NCI-H82 treated with DMSO at 0.1 percent for 48 hours (cell line): ENCODE data around the gene NFYA.

Source experiments
- DNase-seq: peaks from one replicate; lab custom pipeline; 2025; ENCODE audit not compliant: unreplicated experiment; lab: John Stamatoyannopoulos, UW

Gene NFYA

DNA sequence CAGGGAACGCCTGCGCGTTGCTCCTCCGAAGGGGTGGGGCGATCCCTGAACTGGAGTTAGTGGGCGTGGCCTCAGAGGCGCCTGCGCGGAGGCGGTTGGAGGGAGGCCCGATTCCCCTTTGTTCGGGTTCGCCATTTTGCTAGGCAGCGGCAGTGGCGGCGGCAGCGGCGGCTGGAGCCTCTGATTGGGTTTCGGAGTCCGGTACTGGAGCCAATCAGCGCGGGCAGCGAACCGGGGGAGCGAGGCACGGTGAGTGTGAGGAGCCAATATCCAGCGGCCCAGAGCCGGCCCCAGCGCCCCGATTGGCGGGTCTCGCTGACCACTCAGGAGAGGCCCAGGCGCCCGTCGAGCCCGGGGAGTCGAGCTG lies at the start of gene NFYA:
TSS of gene NFYA (plus strand) at position 139 of the 367 bp plus-strand sequence. CDS start 6,116 bp downstream, outside the sequence.
- DNase-seq: no peak

DNA sequence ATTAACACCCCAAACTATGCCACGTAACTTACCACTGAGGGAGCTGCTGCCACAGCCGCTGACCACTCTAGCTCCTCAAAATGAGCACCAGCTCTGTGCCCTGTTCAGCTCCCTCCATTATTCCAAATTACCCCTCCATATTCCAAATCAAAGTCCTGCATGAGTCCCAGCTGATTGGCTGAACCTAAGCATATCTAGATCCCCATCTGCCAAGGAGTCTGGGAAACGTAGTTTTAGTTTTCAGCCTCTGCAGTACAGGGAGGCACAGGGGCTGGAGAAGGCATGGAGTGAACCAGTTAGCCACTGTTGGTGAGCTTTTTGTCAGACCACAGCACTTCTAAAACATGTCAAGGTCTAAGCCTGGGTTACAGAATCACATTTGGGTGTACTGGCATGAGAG lies 49.7 kb upstream of the NFYA start:
- no peak for DNase-seq

DNA sequence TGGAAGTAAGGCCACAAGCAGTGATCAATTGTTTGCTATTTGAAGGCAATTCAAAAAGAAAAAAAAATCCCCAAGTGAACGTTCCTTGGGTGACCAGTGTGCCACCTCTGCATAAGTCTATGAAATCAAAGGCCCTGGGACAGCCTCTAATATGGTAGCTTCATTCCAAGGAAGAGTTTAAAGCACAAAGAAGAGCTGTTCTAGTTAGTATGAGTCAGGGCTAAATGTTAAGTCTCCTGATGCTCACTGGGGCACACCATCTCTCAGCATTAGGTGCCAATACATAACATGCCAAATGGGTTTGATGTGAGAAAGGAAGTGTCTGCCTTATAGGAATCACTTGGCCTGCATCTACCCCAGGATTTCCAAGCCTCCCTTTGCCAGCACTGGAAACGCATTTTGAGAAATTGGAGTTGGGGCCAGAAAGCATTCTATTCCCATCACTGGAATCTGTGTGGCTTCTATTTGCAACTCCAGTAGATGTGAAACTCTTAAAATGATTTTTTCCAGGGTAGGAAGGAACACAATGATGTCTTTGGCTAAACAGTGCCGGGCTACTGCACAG lies 46.7 kb upstream of the NFYA start:
- no peak for DNase-seq

DNA sequence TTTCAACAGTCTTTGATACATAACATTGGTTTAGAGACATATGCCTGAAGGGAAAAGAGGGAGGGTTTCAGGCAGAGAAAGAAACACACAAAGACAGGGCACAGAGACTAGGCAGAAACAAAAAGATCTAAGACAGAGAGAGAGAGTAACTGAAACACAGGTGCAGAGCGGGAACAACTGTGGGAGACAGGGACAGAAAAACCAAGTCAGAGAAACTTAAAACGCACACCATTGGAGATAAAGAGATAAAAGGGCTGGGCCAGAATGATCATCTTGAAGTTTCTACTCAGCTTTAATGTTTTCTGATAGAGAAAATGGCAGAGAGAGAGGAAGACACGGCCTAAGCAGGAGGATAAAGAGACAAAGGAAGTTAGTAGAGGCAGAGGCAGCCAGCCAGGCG lies 45.5 kb upstream of the NFYA start:
- DNase-seq: no peak

DNA sequence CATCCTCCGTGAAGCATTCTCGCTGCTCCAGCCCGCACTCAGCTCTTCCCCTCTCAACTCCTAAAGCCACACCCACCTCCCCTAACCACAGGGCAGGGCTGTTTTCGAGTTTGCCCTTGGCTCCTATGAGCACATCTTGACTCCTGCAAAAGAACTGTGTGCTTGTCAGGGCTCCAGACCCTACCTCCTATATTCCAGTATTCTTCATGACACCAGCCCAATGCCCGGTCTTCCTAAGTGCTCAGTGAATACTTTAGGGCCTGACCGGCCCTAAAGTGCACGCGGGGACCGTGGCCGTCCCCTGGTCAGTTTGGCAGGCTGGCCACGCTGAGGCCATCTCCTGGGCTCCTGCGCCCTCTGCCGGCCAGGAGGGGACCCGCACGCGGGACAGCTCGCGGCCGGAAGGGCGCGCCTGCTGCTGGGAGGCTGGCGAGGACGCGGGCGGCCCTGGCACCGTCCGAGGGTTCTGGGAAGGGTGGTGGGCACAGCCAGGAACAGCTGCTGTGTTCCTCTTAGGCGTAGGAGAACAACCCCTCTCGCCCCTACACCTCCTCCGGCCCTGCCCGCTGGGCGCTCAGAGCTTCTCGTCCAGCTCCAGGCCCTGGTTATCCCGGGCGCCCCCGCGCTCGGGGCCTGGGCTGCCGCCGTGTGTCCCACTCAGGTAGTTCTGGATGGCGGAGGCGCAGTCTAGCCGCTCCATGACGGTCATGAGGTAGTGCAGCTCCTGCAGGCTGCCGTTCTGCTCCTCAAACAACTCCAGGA lies 44.8 kb upstream of the NFYA start:
- peak; percentile 14 for DNase-seq

DNA sequence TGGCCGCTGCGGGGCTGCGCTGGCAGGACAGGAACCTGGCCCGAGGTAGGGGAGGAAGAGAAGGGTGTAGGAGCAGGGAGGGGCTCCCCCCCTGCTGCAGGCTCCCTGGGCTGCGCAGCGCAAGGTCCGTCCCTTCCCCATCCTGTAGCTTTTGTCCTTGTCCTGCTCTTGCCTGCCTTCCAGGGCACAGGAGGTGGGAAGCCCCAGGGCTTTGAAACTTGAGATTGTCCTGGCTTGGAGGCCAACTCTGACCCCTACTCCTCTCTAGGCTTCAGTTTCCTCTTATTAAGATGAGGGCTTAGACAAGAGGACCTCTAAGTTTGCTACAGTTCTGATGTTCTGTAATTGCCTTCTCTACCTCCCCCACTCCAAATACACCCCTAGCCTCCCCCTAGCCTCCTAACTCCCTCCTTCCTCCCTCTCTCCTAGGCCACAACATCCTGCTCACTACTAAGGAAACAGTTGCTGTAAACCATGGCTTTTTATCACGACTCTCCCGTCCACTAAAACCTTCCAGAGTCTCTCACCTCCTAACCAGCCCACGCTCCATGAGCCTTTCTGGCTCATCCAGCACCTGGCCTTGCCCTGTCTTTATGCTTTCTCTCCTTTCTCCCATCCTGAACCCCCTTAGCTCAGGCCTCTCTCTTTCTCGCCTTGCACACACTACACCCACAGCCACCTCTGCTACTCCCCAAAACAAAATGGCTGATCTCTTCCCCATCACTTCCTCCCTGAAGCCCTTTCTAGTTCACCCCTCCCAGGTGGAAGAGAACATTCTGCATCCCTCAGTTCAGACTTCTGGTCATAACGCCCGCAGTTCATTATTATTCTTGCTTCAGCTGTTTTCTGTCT lies 44.0 kb upstream of the NFYA start:
- DNase-seq: no peak

DNA sequence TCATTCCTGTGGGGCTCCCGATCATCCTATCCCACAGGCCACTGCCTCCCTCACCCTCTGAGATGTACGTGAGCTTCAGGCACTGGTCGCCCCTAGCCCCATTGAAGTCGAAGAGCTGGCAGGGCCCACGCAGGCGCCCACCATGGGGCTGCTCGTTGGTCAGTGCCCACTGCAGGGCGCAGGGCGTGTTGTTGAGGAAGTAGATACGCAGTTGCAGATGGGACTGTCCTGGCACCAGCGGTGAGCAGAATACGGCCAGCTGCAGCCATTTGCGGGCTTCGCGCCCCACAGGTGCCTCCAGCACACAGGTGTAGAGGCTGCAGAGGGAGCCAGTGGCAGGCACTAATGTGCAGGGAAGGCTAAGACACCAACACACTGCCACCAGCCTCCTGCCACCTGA lies 39.9 kb upstream of the NFYA start:
- DNase-seq: no peak

DNA sequence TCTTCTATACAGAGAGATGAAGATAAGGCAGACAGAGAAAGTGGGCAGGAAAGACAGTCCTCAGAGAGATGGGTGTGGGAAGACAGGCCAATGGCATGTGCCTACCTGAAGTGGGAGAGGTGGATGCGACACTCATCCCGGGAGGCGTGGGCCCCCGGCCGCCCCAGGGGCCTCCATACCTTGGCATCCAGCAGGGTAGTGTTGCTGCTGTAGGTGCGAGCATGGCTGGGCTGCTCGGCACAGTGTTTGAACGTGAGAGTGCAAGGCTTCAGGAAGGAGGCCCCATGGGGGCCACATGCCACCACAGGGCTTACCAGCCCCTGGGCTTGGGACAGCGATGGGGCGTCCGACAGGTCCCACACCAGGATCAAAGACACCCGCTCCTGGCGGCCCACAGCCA lies 39.0 kb upstream of the NFYA start:
- no peak for DNase-seq

DNA sequence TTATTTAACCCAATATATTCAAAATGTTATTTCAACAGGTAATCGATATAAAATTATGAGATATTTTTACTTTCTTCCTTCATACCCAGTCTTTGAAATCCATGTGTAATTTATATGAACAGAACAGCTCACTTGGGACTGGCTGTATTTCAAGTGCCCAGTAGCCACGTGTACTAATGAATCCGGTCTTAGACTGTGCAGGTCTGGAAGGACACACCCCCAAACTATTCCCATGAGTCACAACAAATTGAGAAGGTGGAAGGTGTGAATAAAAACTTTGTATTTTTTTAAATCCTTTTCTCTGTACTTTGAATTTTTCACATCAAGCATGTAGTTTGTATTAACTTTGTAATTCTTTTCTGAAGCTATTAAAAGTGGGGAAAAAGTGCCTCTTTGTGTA lies 36.6 kb upstream of the NFYA start:
- DNase-seq: no peak

DNA sequence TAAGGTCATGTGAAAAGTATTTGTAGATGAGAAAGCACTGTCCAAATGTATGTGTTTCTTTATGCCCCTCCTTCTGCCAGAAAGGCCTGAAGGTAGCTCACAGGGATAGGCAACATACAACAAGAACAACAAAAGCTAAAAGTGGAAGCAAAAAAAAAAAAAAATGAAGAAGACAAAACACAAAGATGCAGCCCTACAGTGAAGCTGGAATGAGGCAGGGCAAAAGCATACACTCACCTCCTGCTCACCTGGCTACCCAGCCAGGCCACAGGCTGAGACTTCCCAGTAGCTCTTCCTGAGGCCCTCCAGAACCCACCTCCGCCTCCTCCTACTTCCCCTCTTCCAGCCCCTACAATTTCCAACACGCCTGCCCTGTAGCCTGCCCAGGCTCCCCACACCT lies 36.2 kb upstream of the NFYA start:
- DNase-seq: no peak

DNA sequence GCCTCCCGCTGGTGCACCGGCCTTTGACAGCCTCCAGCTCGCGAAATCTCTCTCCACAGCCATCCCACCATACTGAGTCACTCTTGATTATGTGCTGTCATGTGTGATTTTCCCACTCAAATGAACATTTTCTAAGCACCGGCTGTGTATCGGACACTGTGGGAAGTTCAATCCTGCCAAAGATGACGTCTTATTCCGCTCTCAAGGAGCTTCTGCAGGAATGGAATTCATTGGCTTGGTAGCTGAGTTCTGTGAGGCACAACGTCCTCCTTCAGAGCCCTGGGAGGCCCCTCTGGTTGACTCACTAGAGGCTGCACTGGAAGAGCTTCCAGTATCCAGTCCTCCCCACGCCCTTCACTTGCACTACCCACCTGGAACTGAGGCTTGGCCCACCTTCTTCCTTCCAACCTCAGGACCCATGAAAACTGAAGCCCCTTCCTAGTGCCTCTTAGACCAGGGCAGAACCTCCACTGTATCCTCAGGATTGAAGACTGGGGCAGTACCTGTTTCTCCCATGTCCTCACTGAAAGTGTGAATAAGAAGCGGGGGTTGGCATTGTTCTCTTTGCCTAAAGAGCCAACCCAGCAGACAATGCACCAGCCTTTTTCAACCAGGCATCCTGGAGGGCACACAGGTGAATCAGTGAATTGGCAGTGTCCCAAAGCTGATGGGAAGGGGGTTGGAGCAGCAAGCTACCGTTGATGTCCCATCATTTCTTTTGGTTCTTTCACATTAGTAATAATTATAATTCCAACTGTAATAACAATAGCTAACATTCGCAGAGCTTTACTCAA lies 35.5 kb upstream of the NFYA start:
- no peak for DNase-seq

DNA sequence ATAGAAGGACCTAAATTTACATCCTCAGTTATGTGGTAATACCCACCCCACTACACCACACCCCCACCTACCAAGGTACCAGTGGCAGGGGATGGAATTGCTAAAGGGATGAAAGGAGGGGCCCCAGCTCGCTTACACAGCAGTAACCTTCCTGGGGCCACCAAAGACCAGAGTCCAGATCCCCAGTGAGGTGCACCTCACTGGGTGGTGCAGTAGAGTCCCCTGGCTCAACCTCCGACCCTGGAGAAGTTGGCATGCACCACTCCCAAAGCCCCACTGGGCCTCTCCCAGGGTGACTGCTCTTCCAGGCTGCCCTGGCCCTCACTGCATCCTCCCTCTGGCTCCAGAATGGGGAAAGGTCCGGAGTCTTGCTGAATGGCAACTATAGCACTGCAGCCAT lies 34.6 kb upstream of the NFYA start:
- DNase-seq: no peak

DNA sequence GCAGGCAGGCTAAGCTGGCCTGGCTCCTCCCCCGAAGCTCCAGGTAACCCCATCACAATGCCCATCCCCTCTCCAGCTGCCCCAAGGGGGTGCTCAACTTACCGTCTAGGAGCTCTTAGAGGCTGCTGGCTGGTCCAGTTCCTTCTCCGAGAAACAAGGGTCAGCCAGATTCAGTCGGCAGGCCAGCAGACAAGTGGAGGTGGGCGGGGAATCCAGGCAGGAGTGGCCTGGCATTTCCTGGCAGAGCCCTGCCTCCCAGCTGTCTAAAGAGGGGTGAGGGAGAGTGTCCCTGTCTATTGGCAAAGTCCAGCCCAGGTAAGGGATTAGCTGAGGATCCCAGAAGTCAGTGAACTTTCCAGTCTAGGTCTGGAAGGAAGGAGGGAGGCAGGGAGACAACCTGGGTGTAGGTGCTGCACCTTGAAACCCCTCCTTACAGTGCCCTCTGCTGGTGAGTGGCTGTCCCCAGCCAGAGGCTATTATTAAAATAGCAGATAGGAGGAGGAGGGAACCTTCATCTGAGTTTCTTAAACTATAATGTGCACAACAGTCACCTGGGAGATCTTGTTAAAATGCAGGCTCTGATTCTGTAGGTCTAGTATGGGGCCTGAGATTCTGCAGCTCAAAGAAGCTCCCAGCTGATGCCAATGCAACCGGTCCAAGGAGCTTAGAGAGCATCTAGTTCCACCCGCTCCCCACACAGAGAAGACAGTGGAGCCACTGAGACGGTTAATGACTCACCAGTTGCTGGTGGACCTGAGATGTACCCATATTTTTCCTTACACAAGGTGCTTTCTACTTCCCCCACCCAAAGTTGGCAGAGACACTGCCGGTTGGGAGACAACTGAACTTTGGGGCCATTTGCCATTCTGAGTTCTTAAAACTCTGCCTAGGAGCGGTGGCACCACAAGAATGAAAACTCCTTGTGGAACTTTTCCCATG lies 33.4 kb upstream of the NFYA start, which contains the start of gene UNC5CL:
TSS of gene UNC5CL (minus strand) at position 162 of the 939 bp plus-strand sequence. CDS start 4,147 bp downstream, outside the sequence.
- DNase-seq: peak; percentile 28

DNA sequence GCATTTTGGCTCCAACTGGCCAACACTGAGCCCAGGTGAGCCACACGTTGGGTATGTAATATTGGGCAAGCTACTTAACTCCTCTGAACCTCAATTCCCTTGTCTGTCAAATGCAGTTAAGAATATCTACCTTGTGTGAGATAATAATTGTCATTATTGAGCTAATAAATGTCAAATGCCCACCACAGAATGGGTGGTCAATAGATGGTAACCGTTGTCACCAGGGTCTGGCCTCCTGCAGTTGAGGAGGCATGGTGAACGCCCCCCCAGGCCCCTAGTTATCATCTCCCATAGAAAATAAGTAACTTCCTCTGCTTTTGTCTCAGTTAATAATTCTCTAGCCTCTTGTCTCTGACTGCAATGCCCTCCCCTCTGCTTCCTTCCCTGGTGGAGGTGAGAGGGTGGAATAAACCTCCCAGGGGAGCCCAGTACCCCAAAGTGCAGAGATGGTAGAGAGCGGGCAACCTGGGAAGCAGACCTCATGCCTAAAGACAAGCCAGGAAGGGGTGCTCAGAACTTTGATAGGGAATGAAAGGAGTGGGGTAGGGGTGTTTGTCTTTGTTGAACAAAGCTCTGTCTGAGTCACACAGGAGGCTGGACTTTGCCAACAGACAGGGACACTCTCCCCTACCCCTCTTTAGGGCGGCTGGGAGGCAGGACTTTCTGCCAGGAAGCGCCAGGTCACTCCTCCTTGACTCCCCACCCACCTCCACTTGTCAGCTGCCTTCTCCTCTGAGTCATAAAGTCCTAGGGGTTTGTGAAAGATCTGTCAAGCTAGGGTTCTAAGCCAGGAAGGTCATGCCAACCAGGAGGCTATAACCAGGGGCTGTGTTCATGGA lies 32.5 kb upstream of the NFYA start:
- no peak for DNase-seq

DNA sequence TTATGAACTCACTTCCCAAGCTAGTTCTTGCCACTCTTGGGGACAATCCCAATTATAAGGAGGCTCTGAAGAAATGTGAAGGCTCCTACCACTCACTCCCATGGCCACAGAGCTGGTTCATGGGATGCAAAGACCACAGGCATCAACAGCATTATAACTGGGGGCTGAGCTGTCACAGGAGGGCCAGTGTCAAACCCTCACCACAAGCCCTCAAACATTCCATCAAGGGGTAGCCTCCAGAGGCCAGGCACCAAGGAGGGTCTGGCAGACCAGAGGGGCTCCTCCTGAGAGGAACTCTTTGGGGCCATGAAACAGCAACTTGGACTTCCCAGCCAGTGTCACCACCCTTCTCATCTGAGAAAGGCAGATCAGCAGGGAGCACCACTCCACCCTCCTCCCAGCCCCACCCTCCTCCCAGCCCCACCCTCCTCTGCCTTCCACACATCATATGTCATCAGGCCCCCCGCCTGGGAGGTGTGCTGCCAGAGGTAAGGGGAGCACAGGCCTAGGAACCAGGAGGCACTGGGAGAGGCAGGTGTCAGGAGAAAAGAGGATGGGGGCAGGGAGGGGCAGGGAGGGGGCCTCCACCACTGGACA lies 31.7 kb upstream of the NFYA start:
- no peak for DNase-seq

DNA sequence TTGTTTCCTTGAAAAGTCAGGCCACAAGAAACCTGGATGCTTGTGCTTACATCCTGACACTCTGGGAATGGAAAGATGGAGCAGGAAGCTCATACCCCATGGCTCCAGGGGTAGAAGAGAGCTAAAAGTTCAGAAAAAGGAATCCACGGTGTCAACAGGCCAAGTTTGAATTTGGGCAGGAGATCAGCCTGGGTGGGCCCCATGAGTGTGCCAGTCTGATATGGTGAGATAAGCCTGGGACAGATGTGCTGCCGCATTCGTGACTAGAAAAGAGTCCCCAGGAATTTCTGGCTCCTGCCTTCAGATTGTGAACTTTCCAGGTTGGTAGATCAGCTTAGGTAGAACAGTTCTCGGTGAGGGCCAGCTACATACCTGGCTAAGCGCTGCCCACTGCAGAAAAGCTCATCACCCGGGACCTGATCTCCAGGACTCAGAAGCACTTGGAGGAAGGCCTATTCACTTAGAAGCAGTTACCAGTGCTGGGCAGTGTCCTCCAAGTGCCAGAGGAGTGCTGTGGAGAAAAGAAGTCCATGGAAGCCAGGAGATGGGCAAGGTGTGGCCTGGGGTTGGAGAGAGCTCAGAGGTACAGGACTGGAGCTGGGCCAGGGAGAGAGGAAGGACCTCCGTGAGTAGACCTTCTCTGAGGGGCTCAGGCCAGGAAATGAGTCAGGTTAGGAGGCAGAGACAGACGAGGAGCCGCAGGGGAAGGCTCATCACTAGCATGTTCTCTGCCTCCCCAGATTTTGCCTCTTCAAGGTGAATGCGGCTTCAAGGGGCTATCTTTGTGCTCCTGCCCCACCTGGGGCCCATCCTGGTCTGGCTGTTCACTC lies 30.3 kb upstream of the NFYA start, which contains the start of gene TSPO2:
TSS of gene TSPO2 (plus strand) at position 242 of the 830 bp plus-strand sequence. CDS start at position 761, 519 bp downstream.
- DNase-seq: no peak

DNA sequence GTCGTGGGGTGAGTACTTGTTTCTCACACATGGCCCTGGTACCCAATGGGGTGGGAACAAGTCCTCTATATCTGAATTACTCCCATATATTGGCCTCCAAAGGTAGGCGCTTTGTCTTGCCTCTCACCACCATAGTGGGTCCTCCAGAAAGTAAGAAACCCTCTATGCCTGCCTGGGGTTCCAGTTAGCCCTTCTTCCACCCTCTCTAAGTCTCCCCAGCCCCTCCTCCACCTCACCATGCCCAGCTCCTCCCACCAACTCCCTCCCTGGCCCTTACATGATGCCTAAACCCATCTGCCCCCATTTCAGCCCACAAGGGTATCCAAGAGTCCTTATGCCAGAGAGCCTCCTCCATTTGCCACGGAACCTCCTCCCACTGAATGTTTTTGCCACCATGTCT lies 29.6 kb upstream of the NFYA start:
- no peak for DNase-seq

DNA sequence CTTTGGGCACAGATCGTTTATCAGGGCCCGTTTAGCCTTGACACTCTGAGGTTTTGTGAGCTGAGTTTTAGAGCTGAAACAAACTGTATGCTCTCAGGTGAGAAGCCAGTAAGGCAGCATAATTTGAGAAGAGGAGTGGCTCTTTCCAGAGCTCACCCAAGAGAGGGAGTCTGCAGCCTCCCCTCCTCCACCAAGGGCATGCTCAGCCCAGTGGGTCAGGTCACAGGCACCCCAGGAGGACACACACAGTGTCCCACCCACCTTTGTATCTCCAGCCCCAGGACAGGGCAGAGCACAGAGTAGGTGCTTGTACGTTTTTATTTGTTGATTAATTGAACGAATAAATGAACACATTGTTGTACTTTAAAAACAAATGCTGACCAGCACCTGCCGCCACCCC lies 27.1 kb upstream of the NFYA start:
- no peak for DNase-seq
